GM21390 (cell line): ENCODE results near the gene ARHGAP6.
"Not testable (repeated sequence)": the region's sequence is repeated elsewhere in the genome, so short reads cannot be mapped to it uniquely, and the experiment has no call there.

Experiments used
- ATAC-seq: cut with Tn5 transposase; IDR thresholded peaks from one replicate; pipeline ENCODE4 v1.9.1; 2021; ENCODE audit not compliant: unreplicated experiment

ARHGAP6 gene

DNA sequence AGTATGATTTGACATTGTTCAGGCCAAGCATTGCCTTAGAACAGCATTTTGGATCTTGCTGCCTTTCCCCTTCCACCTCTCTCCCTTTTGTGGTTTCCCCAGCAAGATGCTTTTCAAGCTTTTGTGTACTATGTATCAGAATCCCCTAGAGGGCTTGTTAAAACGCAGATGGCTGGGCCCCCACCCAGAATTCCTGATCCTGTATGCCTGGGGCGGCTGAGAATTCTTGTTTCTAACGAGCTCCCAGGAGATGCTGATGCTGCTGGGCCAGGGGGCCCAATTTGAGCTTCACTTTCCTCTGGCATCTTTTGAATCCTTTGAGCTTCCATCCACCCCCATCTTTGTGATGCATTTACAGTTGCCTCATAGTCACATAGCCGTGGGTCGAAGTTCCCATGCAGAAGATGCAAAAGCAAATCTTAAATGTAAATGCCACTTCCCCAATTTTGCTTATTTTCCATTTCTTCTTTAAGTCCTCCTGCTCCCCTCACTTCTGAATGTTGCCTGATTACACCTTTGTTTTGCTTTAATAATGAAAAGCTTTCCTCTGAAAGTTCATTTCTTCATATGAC is 536.1 kb downstream of the ARHGAP6 start:
- no peak for ATAC-seq

DNA sequence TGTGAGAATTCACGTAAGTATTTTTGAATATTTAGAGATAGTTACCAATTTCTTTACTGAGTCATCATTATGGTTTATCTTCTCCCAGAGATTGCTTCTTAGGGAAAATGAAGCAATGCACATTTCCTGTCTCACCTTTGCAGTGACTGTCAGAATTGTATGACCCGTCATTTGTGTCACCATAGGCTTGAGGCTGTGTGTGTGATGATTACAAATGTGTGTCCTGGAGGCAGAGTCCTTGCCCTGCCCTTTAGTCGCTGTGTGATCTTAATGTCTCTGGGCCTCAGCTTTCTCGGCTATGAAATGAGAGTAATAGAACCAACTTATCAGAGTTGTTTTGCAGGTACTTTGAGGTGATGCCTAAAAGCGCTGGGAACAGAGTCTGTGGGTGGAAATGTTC is 540.7 kb downstream of the ARHGAP6 start:
- no peak for ATAC-seq

DNA sequence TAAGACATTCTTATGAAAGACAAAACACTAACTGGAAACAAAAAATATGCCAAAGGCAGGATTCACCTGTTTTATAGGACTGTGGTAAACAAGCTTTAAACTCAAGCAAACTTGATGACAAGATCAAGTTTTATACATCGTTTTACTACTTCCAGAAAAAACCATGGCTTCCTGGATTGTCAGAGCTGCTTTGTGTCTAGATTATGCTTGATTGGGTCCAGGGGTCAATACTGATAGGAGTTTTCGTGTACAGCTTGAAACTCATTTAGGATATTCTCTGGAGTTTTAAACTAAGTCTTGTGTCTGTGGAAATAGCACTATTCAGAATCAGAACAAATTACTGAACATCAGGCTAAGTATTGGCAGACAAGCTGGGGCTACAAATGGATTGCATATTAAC is 541.6 kb downstream of the ARHGAP6 start:
- no peak for ATAC-seq

DNA sequence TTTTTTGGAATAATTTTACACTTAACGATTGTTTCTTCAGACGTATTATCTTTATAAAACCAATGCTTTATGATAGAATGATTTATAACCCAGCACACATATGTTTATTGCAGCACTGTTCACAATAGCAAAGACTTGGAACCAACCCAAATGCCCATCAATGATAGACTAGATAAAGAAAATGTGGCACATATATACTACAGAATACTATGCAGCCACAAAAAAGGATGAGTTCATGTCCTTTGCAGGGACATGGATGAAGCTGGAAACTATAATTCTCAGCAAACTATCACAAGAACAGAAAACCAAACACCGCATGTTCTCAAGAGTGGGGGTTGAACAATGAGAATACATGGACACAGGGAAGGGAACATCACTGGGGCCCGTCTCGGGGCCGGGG is 542.6 kb downstream of the ARHGAP6 start:
- ATAC-seq = not testable (repeated sequence)

DNA sequence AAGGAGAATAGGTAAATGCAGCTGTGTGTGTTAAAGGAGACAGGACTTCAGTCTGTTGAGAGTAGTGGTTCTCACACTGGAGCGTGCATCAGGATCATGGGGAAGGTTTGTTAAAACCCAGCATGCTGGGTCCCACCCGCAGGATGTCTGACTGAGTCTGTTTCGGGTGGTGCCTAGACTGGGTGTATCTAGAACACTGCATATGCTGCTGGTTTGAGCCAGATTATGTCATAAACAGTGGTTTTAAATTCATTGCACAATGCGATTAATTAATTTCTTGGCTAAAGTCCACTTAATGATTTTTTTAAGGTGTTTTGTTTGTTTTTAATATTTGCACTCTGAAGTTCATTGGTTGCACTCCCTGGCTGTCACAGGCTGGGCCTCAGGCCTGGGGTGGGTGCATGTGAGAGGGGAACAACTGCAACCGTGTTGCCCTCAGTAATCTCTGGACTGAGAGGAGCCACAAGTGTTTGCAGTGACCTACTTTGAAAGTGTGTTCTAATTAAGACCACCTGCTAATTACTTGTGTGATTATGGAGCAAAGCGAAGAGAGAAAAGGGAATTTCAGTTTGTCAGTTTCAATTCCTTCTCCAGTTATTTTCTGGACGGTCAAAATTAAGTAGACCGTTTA is 546.3 kb downstream of the ARHGAP6 start:
- no peak for ATAC-seq

GRCh38 chrX:11117745-11118144 is 548.0 kb downstream of the ARHGAP6 start:
- ATAC-seq = no peak

- ATAC-seq = no peak
Measured at GRCh38 chrX:11113731-11114130, 552.0 kb downstream of the ARHGAP6 start.

DNA sequence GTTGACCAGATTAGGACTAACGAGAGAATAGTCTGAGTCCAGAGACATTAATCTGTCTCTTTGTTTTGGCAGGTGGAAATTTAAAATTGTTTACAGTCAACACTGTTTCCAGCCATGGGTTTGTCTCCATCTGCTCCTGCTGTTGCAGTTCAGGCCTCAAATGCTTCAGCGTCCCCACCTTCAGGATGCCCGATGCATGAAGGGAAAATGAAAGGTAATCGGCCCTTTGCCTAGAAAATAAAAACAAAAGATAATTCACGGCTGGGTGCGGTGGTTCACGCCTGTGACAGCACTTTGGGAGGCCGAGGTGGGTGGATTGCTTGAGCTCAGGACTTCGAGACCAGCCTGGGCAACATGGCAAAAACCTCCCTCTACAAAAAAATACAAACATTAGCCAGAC is 553.8 kb downstream of the ARHGAP6 start:
- no peak for ATAC-seq

GRCh38 chrX:11111037-11111851 is 554.5 kb downstream of the ARHGAP6 start, which contains the start of gene HCCS:
Gene HCCS (plus strand): TSS chrX:11111332. CDS start chrX:11112061, 729 bp downstream.
- peak; percentile 93 for ATAC-seq

GRCh38 chrX:11109968-11110367 is 555.8 kb downstream of the ARHGAP6 start:
- no peak for ATAC-seq

GRCh38 chrX:11108253-11108941 is 557.3 kb downstream of the ARHGAP6 start:
- no peak for ATAC-seq

DNA sequence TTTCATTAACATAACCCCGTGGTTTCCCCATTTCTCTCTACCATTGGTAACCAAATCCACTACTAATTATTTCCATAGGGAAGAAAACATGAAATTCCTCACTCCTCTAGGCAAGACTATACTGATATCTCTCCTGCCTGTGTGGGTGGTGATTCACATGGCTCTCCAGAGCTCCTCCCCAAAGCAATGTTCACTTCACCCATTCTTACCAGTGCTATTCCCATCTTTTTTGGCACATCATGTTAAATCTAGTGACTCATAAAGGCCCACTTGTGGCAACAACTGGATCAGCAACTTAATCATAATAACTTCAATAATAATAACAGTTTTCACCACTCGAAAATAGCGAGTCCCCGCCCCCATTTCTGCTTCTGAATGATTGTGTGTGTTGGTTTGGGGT is 560.6 kb downstream of the ARHGAP6 start:
- no peak for ATAC-seq

DNA sequence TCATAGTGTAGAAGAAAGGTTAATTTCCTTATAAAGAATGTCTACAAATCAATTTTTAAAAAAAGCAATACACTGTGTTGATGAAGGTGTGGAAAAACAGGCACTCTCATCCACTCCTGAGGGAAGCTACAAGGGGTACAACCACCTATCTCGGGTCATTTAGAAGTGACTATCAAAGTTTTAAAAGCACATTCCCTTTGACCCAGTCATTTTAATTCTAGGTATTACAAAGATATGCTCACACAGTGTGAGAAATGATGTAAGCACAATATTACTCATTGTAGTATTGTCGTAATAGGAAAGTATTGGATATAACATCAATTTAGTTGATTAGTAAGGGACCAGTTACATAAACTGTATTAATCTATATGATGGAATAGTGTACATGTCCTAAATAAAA is 562.0 kb downstream of the ARHGAP6 start:
- ATAC-seq = no peak

- no peak for ATAC-seq
Measured at GRCh38 chrX:11103006-11103405, 562.7 kb downstream of the ARHGAP6 start.

DNA sequence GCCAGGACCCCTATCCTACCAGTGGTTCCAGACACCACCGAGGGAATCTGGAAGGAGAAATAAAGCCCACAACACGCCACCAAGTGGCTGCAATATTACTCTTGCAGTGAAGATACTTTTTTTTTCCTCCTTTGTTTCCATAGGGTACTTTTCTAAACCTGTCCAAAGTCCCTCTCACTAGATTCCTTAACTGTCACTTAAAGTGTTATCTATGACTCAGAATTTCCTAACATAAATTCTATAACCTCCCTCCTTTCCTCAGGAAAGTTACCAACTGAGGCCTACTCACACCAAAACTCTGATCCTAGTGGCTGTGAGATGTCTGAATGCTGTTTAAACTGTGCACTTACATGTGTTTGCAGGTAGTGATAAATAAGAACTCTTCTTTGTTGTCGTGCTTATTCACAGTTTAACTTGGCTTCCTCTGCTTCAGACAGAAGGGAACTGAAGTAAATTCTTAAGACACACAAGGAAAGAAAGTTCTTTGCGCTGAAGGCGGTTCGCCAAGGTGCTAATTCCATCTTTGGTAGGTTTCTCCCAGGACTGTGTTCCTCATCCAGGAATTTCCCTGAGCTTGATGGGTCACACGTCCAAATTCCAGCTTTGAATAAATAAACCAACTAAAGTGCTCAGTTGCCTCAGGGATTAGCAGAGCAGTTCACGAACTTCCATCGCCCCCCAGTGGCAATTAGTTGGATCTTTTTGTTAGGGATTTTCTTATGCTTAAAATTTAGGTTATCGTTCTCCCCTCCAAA is 565.3 kb downstream of the ARHGAP6 start:
- no peak for ATAC-seq

GRCh38 chrX:11099465-11099864 is 566.3 kb downstream of the ARHGAP6 start:
- ATAC-seq = no peak

GRCh38 chrX:11097933-11098332 is 567.8 kb downstream of the ARHGAP6 start:
- no peak for ATAC-seq

DNA sequence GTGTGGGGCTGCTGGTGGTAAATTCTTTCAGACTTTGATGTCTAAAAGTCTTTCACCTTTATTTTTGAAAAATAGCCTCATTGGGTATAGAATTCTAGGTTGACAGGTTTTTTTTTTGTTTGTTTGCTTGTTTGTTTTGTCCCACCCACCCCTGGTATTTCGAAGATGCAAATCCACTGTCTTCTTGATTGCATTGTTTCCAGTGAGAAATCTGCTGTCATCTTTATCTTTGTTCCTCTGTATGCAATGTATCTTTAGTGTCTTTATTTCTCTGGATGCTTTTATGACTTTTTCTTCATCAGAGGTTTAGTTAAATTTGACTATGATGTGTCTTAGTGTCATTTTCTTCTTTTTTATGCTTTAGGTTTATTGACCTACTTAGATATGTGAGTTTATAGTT is 575.9 kb downstream of the ARHGAP6 start:
- ATAC-seq = no peak
